ENCODE data around the gene CACNB4.

- TF ChIP-seq CTCF (conservative IDR thresholded peaks at IDR 0.05; ENCODE audit: low read depth, low read length): no peak
- no peak for TF ChIP-seq EZH2 (IDR thresholded peaks at IDR 0.05; ENCODE audit: borderline replicate concordance, low read depth, low read length, poor library complexity, severe bottlenecking)
These were observed 305.7 kb downstream of the CACNB4 start for GRCh38 chr2:151793123-151793522.

All from A673 (cell line).